Type B pancreatic cell (in vitro differentiated cells): ENCODE results near the gene ENDOD1. TPM values are rescaled to one million over a fixed set of nuclear protein-coding genes. Genes with fewer than 3 reads are reported as not detected.

Experiments used
- DNase-seq: peaks from one replicate; pipeline ENCODE4 v3.0.0; 2021; ENCODE audit warnings: mixed read lengths; ENCODE audit not compliant: unreplicated experiment; ENCODE audit errors: extremely low spot score
- H3K27ac Mint-ChIP-seq: 2 replicates; pipeline ENCODE4 v1.8.0; 2021; ENCODE audit warnings: mild to moderate bottlenecking, mixed read lengths
- H3K27me3 Mint-ChIP-seq: 2 replicates; pipeline ENCODE4 v1.8.0; 2021; ENCODE audit warnings: mixed read lengths
- H3K36me3 Mint-ChIP-seq: 2 replicates; pipeline ENCODE4 v1.8.0; 2021; ENCODE audit warnings: mixed read lengths
- H3K4me1 Mint-ChIP-seq: one replicate; pipeline ENCODE4 v1.8.0; 2021; ENCODE audit warnings: mixed read lengths; ENCODE audit not compliant: unreplicated experiment
- H3K4me3 Mint-ChIP-seq: 2 replicates; pipeline ENCODE4 v1.8.0; 2021; ENCODE audit warnings: mild to moderate bottlenecking, mixed read lengths
- H3K9me3 Mint-ChIP-seq: 2 replicates; pipeline ENCODE4 v1.8.0; 2021; ENCODE audit warnings: mixed read lengths
- total RNA-seq: library from RNA; stranded (reverse); gene quantifications from 2 replicates; pipeline ENCODE4 v1.2.1, GENCODE V29; 2021; ENCODE audit warnings: low replicate concordance
- TF ChIP-seq, protein P1 (sequence below): fragments of 200-600 bp; sonication (generic); conservative IDR thresholded peaks from 2 replicates; pipeline ENCODE4 v1.5.0; 2021; ENCODE audit warnings: antibody characterized with exemption, mild to moderate bottlenecking

ENDOD1 gene
- total RNA-seq, 1 donor from 2014 or later: 12.0 TPM

DNA sequence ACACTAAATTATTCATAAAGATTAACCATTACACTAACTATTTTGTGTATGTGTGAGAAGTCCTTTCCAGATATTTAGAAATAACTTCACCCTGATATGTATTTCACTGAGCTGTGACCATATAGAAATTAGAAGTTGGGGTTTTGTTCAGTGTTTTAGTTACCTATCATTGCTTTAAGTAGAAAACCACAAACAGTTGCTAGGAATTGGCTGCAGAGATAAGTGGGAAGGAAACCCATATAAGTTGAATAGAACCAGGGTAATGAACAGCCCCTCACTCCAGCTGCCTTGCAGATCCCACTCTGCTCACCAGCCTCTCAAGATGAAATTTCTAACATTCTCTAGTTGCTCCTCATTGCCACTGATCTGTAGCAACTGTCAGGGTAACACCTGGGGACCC is 12.7 kb upstream of the ENDOD1 start:
- Mint-ChIP-seq H3K27me3 (no peaks in the 10 kb centered on the region), H3K4me3 (no peak overlapping the region), H3K9me3 (no peaks in the 10 kb centered on the region), H3K4me1 (peaks cover 7% of the 10 kb centered on the region), H3K27ac (peak overlapping the region; percentile 82), H3K36me3 (no peaks in the 10 kb centered on the region)
- no peak for DNase-seq
- TF ChIP-seq, protein P1, sequence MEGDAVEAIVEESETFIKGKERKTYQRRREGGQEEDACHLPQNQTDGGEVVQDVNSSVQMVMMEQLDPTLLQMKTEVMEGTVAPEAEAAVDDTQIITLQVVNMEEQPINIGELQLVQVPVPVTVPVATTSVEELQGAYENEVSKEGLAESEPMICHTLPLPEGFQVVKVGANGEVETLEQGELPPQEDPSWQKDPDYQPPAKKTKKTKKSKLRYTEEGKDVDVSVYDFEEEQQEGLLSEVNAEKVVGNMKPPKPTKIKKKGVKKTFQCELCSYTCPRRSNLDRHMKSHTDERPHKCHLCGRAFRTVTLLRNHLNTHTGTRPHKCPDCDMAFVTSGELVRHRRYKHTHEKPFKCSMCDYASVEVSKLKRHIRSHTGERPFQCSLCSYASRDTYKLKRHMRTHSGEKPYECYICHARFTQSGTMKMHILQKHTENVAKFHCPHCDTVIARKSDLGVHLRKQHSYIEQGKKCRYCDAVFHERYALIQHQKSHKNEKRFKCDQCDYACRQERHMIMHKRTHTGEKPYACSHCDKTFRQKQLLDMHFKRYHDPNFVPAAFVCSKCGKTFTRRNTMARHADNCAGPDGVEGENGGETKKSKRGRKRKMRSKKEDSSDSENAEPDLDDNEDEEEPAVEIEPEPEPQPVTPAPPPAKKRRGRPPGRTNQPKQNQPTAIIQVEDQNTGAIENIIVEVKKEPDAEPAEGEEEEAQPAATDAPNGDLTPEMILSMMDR: no peak

DNA sequence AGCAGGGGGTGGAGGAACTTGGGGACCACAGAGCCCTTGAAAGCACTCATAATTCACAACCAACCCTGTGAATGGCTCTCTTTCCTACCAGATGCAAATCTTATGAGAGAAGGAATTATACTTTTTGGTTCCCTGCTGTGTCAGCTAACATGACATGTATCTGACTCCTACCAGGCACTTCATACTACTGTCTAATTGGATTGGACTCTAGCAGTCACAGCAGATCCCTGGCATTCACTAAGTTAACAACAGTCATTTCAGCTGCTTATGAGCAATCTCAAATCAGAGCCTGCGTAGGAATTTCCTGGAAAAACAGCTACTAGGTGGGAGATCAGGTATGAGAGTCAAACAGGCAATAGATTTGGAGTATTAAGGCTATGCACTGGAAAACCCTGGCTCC is 11.1 kb upstream of the ENDOD1 start:
- no peaks in the 10 kb centered on the region for H3K36me3 Mint-ChIP-seq
- H3K4me3 Mint-ChIP-seq: no peak overlapping the region
- H3K9me3 Mint-ChIP-seq: no peaks in the 10 kb centered on the region
- no peak for DNase-seq
- peaks cover 7% of the 10 kb centered on the region for H3K4me1 Mint-ChIP-seq
- no peaks in the 10 kb centered on the region for H3K27me3 Mint-ChIP-seq
- TF ChIP-seq, protein P1: no peak
- H3K27ac Mint-ChIP-seq: no peak overlapping the region

DNA sequence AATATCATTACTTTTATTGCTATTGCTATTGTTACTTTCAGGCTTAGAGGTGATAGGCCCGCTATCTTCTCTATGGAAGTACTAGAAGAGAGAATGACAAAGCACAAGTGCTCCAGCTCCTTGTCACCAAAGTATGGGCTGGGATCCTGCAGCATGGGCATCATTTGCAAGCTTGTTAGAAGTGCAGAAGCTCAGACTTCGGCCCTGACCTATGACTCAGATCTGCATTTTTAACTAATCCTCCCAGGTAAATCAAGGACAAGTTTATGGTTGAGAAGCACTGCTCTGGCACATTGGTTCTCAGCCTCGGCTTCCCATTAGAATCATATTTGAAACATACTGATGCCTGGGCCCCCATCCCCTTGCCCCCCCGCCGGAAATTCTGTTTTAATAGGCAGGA is 8.6 kb upstream of the ENDOD1 start:
- H3K4me3 Mint-ChIP-seq: no peak overlapping the region
- no peak overlapping the region for H3K27ac Mint-ChIP-seq
- H3K27me3 Mint-ChIP-seq: peaks cover 8% of the 10 kb centered on the region
- H3K9me3 Mint-ChIP-seq: no peaks in the 10 kb centered on the region
- H3K36me3 Mint-ChIP-seq: no peaks in the 10 kb centered on the region
- no peak for DNase-seq
- H3K4me1 Mint-ChIP-seq: peaks cover 6% of the 10 kb centered on the region
- TF ChIP-seq, protein P1: no peak

DNA sequence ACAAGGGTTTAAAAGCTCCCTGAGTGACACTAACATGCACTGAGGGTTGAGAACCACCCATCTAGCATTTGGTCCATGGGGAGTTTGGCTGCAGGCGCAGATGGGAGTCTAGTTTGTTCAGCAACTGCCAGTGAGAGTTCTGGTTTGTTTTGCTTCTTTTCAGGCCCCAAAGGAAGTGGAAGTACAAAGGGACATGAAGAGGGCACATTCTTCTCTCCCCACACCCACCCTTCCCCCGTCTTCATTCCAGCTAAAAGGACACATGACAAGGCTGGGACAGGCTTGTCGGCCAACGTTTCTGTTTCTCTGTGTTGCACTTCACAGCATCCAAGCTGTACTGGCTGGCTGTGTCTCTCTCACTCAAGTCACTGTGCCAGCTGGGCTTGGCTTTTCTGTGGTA is 8.2 kb upstream of the ENDOD1 start:
- no peak overlapping the region for H3K27ac Mint-ChIP-seq
- no peaks in the 10 kb centered on the region for H3K9me3 Mint-ChIP-seq
- no peak overlapping the region for H3K4me3 Mint-ChIP-seq
- peaks cover 2% of the 10 kb centered on the region for H3K4me1 Mint-ChIP-seq
- H3K36me3 Mint-ChIP-seq: no peaks in the 10 kb centered on the region
- no peak for DNase-seq
- TF ChIP-seq, protein P1: no peak
- H3K27me3 Mint-ChIP-seq: peaks cover 10% of the 10 kb centered on the region

DNA sequence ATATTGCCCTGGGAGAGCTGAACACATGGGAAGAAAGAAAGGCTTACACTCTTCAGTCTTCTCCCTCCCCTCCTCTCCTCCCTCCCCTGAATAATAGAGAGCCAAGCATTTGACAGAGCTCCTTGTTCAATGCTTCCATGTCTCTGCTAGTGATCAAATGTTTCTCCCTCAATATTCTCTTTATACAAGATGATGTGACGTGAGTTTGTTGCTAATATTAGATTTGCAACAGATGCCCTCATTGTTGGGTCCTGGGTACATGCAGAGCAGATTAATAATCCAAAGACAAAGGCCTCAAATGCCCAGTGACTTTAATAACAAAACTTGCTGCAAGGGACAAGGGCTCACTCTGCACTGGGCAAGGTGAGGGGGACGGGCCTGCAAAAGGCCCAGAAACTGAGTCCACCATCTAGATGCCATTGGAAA is 7.1 kb upstream of the ENDOD1 start:
- DNase-seq: no peak
- H3K9me3 Mint-ChIP-seq: no peaks in the 10 kb centered on the region
- H3K36me3 Mint-ChIP-seq: no peaks in the 10 kb centered on the region
- H3K27me3 Mint-ChIP-seq: peaks cover 15% of the 10 kb centered on the region
- H3K4me3 Mint-ChIP-seq: no peak overlapping the region
- no peak overlapping the region for H3K27ac Mint-ChIP-seq
- H3K4me1 Mint-ChIP-seq: no peaks in the 10 kb centered on the region
- TF ChIP-seq, protein P1: no peak

DNA sequence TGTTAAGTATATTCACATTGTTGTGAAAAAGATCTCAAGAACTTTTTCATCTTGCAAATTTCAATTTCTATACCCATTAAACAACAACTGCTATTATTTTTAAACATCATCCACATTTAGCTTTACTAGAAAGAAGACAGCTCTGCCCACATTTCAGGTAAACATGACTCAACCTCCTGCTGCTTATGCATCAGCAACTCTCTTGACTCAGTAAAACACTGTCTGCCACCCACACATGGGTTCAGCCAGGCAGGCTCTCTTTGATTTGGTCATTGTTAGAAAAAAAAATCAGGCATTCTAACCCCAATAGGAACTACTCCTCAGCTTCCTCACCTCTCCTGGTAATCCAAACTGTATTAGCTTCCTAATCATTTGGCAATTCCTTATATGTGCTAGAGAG is 5.1 kb upstream of the ENDOD1 start:
- H3K36me3 Mint-ChIP-seq: no peaks in the 10 kb centered on the region
- no peak for DNase-seq
- peaks cover 22% of the 10 kb centered on the region for H3K27me3 Mint-ChIP-seq

More for the DNA sequence above, 5.1 kb upstream of the ENDOD1 start:
- TF ChIP-seq, protein P1: no peak
- no peaks in the 10 kb centered on the region for H3K9me3 Mint-ChIP-seq
- no peak overlapping the region for H3K4me3 Mint-ChIP-seq
- no peak overlapping the region for H3K27ac Mint-ChIP-seq
- no peaks in the 10 kb centered on the region for H3K4me1 Mint-ChIP-seq
